IgD-negative memory B cell (primary cell): ENCODE data around the gene GRWD1. TPM values are rescaled to one million over a fixed set of nuclear protein-coding genes. Genes with fewer than 3 reads are reported as not detected.
"Not testable (repeated sequence)": the region's sequence is repeated elsewhere in the genome, so short reads cannot be mapped to it uniquely, and the experiment has no call there.

Experiments
- H3K27ac Mint-ChIP-seq, 3 donors: one replicate each; pipeline ENCODE4 v1.8.0; 2020 to 2022; ENCODE audit warnings: mild to moderate bottlenecking in 3 of 3, mixed read lengths in 3 of 3, moderate library complexity in 1 of 3
- H3K27me3 Mint-ChIP-seq: one replicate; pipeline ENCODE4 v1.8.0; 2021; ENCODE audit warnings: mixed read lengths
- H3K36me3 Mint-ChIP-seq: one replicate; pipeline ENCODE4 v1.8.0; 2020; ENCODE audit warnings: mild to moderate bottlenecking, mixed read lengths
- H3K4me1 Mint-ChIP-seq, 3 donors: one replicate each; pipeline ENCODE4 v1.8.0; 2020 to 2022; ENCODE audit warnings: mixed read lengths in 3 of 3, mild to moderate bottlenecking in 1 of 3
- H3K4me3 Mint-ChIP-seq, 4 donors: one replicate each; pipeline ENCODE4 v1.8.0; 2020 to 2022; ENCODE audit warnings: mild to moderate bottlenecking in 4 of 4, mixed read lengths in 4 of 4, moderate library complexity in 3 of 4
- H3K9me3 Mint-ChIP-seq, 3 donors: one replicate each; pipeline ENCODE4 v1.8.0; 2020 to 2021; ENCODE audit warnings: mixed read lengths in 3 of 3, mild to moderate bottlenecking in 1 of 3
- polyA plus RNA-seq: library from polyadenylated mRNA; unstranded; fragments of 300-500 nt; fragmentation: Illumina TruSeq; gene quantifications from one replicate; pipeline ENCODE4 v1.2.3, GENCODE V29; 2021

GRWD1 gene
- polyA plus RNA-seq, 1 donor from 2014 or later: 40.3 TPM

GRCh38 chr19:48477067-48477685 lies 31.4 kb downstream of the GRWD1 start:
- peaks cover 2 to 4% (median 4%) of the 10 kb centered on the region in 3 donors for H3K4me1 Mint-ChIP-seq
- H3K36me3 Mint-ChIP-seq: no peaks in the 10 kb centered on the region
- H3K27ac Mint-ChIP-seq: no peak overlapping the region
- H3K27me3 Mint-ChIP-seq: no peaks in the 10 kb centered on the region
- H3K4me3 Mint-ChIP-seq: no peak overlapping the region
- no peaks in the 10 kb centered on the region for H3K9me3 Mint-ChIP-seq

- Mint-ChIP-seq H3K4me1 (peaks cover 2 to 4% (median 4%) of the 10 kb centered on the region in 3 donors), H3K27me3 (no peaks in the 10 kb centered on the region), H3K27ac (no peak overlapping the region), H3K4me3 (no peak overlapping the region), H3K36me3 (no peaks in the 10 kb centered on the region), H3K9me3 (no peaks in the 10 kb centered on the region)
These were observed 32.0 kb downstream of the GRWD1 start for GRCh38 chr19:48477698-48478338.

- Mint-ChIP-seq H3K4me3 (peak overlapping the region in 1 of 4 donors; percentile 52), H3K27ac (no peak overlapping the region), H3K36me3 (no peaks in the 10 kb centered on the region), H3K4me1 (peaks cover 2 to 4% (median 4%) of the 10 kb centered on the region in 3 donors), H3K9me3 (no peaks in the 10 kb centered on the region), H3K27me3 (no peaks in the 10 kb centered on the region)
These were observed 32.8 kb downstream of the GRWD1 start for GRCh38 chr19:48478339-48479256.

GRCh38 chr19:48479686-48480085 lies 33.9 kb downstream of the GRWD1 start:
- H3K27ac Mint-ChIP-seq: no peak overlapping the region

GRCh38 chr19:48480183-48480557 lies 34.4 kb downstream of the GRWD1 start:
- Mint-ChIP-seq H3K4me3 (peak overlapping the region; percentile 76 to 93 (median 86)), H3K4me1 (peaks cover 2 to 4% (median 4%) of the 10 kb centered on the region in 3 donors), H3K36me3 (no peaks in the 10 kb centered on the region), H3K27ac (peak overlapping the region in 2 of 3 donors; percentile 16 to 25), H3K9me3 (no peaks in the 10 kb centered on the region), H3K27me3 (peaks cover 2% of the 10 kb centered on the region)

More at GRCh38 chr19:48479686-48480085, 33.9 kb downstream of the GRWD1 start:
- Mint-ChIP-seq H3K36me3 (no peaks in the 10 kb centered on the region), H3K9me3 (no peaks in the 10 kb centered on the region), H3K27me3 (peaks cover 2% of the 10 kb centered on the region), H3K4me3 (peak overlapping the region; percentile 76 to 93 (median 86)), H3K4me1 (peaks cover 2 to 4% (median 4%) of the 10 kb centered on the region in 3 donors)

DNA sequence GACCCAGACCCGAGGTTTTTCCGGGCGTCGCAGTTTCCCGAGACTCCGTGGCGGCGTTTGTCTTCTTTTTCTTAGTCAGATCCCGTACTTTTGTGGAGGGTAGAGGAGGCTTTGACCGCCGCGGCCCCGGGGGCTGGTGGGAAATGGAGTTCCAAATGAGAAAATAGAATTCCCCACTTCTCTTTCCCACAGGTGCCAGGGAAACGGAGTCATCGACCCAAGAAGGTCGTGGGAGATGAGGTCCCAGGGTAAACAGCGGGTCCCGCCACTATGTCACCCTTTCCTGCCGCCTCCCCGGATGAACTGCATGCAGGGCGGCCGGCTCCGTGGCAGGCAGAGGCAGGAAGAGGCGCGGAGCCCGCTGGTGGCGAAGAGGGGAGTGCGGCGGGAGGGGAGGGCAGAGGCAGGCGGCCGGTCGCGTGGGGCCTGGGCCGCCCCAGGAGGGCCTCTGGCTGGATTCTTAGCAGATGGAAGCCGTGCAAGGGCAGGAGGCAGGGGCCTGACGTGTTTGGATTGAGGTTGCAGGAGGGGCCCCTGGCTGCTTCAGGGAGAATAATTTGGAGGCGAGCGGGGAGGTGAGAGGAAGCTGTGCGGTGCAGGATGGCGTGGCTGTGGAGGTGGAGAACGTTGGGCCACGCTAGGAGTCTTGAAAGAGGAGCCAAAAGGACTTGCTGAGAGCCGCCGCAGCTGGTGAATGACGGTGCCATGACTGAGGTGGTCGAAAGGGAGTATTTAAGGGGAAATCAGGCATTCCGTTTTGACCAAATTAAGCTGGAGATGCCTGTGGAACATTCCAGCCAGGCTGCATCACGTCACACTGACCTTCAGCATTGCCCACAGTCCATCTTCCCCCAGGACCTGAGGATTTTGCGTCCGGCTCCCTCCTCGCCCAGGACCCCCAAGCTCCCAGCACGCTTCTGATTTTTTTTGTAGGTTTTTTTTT lies 35.0 kb downstream of the GRWD1 start:
- no peaks in the 10 kb centered on the region for H3K36me3 Mint-ChIP-seq
- H3K27ac Mint-ChIP-seq: peak overlapping the region in 2 of 3 donors; percentile 16 to 25

GRCh38 chr19:48481846-48482639 lies 36.3 kb downstream of the GRWD1 start:
- Mint-ChIP-seq H3K9me3 (no peaks in the 10 kb centered on the region), H3K27ac (no peak overlapping the region), H3K4me1 (peaks cover 0 to 4% (median 2%) of the 10 kb centered on the region in 3 donors), H3K36me3 (no peaks in the 10 kb centered on the region), H3K27me3 (peaks cover 2% of the 10 kb centered on the region), H3K4me3 (peak overlapping the region in 3 of 4 donors; percentile 47 to 73 (median 73))

More for the DNA sequence above, 35.0 kb downstream of the GRWD1 start:
- H3K27me3 Mint-ChIP-seq: peaks cover 2% of the 10 kb centered on the region
- H3K9me3 Mint-ChIP-seq: no peaks in the 10 kb centered on the region
- peaks cover 2 to 4% (median 3%) of the 10 kb centered on the region in 3 donors for H3K4me1 Mint-ChIP-seq
- peak overlapping the region; percentile 76 to 93 (median 86) for H3K4me3 Mint-ChIP-seq

- H3K27ac Mint-ChIP-seq: peak overlapping the region in 1 of 3 donors; percentile 50
- no peaks in the 10 kb centered on the region for H3K9me3 Mint-ChIP-seq
- H3K36me3 Mint-ChIP-seq: no peaks in the 10 kb centered on the region
- H3K27me3 Mint-ChIP-seq: peaks cover 2% of the 10 kb centered on the region
- H3K4me3 Mint-ChIP-seq: no peak overlapping the region
- peaks cover 0 to 4% (median 2%) of the 10 kb centered on the region in 3 donors for H3K4me1 Mint-ChIP-seq
These were observed 37.5 kb downstream of the GRWD1 start for GRCh38 chr19:48483301-48483700.

DNA sequence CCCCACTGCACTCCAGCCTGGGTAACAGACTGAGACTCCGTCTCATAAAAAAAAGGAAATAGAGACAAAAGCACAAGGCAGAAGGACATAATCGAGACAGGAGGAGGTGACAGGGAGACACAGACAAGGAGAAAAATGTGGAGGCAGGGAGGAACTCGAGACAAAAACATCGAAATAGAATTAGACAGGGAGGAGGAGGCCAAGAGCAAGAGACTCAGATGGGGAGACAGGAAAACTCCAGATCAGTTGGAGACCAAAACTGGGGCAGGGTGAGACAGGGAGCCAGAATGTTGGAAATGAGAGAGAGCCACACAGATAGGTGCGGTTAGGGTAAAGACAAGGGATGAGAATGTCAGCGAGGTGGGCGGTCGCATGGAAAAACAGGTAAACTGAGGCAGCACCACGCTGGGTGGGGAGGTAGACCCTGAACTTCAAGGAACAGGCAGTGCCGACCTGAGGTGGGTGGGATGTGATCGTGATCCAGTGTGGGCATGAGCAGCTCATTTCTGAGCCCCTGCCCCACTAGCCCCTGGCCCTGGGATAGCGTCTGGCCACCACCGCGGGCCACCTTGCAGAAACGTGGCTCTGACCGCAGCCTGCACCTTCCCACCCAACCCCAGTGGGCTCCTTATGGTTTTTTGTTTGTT lies 38.6 kb downstream of the GRWD1 start:
- Mint-ChIP-seq H3K9me3 (no peaks in the 10 kb centered on the region), H3K27me3 (peaks cover 2% of the 10 kb centered on the region), H3K4me3 (no peak overlapping the region), H3K36me3 (no peaks in the 10 kb centered on the region), H3K4me1 (peaks cover 0 to 4% (median 2%) of the 10 kb centered on the region in 3 donors), H3K27ac (peak overlapping the region in 1 of 3 donors; percentile 50)

GRCh38 chr19:48484931-48485612 lies 39.3 kb downstream of the GRWD1 start:
- Mint-ChIP-seq H3K9me3 (no peaks in the 10 kb centered on the region), H3K4me3 (no peak overlapping the region), H3K27ac (no peak overlapping the region), H3K4me1 (peaks cover 0 to 9% (median 2%) of the 10 kb centered on the region in 3 donors), H3K27me3 (peaks cover 2% of the 10 kb centered on the region), H3K36me3 (no peaks in the 10 kb centered on the region)

DNA sequence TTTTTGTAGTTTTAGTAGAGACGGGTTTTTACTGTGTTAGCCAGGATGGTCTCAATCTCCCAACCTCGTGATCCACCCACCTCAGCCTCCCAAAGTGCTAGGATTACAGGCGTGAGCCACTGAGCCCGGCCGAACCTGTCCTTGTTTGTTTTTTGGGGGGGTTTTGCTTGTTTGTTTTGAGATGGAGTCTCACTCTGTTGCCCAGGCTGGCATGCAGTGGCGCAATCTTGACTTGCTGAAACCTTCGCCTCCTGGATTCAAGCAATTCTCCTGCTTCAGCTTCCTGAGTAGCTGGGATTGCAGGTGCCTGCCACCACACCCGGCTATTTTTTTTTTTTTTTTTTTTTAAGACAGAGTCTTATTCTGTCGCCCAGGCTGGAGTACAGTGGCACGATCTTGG lies 40.9 kb downstream of the GRWD1 start:
- H3K4me3 Mint-ChIP-seq: not testable (repeated sequence)

DNA sequence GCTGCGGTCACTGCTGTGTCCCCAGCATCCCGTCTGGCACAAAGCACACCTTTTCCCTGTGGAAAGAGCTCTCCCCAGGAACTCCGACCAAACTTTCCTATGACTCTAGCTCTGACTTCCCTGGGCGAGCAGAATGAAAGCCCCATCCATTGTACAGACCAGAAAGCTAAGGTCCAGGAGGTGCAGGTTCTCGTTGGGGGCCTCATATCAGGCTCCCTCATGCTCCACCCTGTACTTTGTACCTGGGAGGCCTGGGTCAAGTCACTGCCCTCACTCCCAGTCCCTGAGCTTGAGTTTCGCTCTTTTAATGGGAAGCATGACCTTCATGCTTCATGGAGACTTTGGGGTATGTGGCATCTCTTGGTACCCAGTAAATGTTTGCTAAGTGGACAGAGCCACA lies 41.8 kb downstream of the GRWD1 start:
- no peaks in the 10 kb centered on the region for H3K9me3 Mint-ChIP-seq
- peaks cover 7 to 13% (median 7%) of the 10 kb centered on the region in 3 donors for H3K4me1 Mint-ChIP-seq
- H3K27ac Mint-ChIP-seq: no peak overlapping the region

More for the DNA sequence above, 40.9 kb downstream of the GRWD1 start:
- not testable (repeated sequence) for H3K36me3 Mint-ChIP-seq, H3K27me3 Mint-ChIP-seq, H3K9me3 Mint-ChIP-seq, H3K27ac Mint-ChIP-seq
- peaks cover 0 to 13% (median 5%) of the 10 kb centered on the region in 3 donors for H3K4me1 Mint-ChIP-seq

More for the DNA sequence above, 41.8 kb downstream of the GRWD1 start:
- Mint-ChIP-seq H3K27me3 (peaks cover 10% of the 10 kb centered on the region), H3K4me3 (peak overlapping the region in 1 of 4 donors; percentile 48), H3K36me3 (peaks cover 2% of the 10 kb centered on the region)
